ENCODE data around the gene GRHPR. TPM values are rescaled to one million over a fixed set of nuclear protein-coding genes. Genes with fewer than 3 reads are reported as not detected.
"Not testable (repeated sequence)": the region's sequence is repeated elsewhere in the genome, so short reads cannot be mapped to it uniquely, and the experiment has no call there.

The GRHPR gene
- total and polyA plus RNA-seq, 2 donors from 2014 or later = 101 to 257 TPM

- intact Hi-C loops (cut with DNase I) = no loop called here
- H3K36me3 ChIP-seq (ENCODE audit: control insufficient read depth in 2 of 3, insufficient read depth in 3 of 3, low read length in 3 of 3) = no peaks in the 10 kb centered on the region
- H3K9ac ChIP-seq (ENCODE audit: low read length in 3 of 3) = no peak overlapping the region
- no peak overlapping the region for H3K27ac ChIP-seq (ENCODE audit: low read depth in 2 of 2, low read length in 2 of 2)
- DNase-seq (peak in 2 of 5 donors; percentile 21 to 53), FAIRE-seq (no peak)
- H3K9me3 ChIP-seq (ENCODE audit: control insufficient read depth in 2 of 3, insufficient read depth in 1 of 3, low read length in 3 of 3) = no peaks in the 10 kb centered on the region
- no peak overlapping the region for H3K4me3 ChIP-seq (ENCODE audit: low read length in 3 of 3)
- TF ChIP-seq, protein P1, sequence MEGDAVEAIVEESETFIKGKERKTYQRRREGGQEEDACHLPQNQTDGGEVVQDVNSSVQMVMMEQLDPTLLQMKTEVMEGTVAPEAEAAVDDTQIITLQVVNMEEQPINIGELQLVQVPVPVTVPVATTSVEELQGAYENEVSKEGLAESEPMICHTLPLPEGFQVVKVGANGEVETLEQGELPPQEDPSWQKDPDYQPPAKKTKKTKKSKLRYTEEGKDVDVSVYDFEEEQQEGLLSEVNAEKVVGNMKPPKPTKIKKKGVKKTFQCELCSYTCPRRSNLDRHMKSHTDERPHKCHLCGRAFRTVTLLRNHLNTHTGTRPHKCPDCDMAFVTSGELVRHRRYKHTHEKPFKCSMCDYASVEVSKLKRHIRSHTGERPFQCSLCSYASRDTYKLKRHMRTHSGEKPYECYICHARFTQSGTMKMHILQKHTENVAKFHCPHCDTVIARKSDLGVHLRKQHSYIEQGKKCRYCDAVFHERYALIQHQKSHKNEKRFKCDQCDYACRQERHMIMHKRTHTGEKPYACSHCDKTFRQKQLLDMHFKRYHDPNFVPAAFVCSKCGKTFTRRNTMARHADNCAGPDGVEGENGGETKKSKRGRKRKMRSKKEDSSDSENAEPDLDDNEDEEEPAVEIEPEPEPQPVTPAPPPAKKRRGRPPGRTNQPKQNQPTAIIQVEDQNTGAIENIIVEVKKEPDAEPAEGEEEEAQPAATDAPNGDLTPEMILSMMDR (IDR thresholded peaks at IDR 0.05; ENCODE audit: borderline replicate concordance, extremely low read depth, insufficient read depth) = peak; percentile 38
- no peaks in the 10 kb centered on the region for H3K27me3 ChIP-seq (ENCODE audit: control insufficient read depth, insufficient read depth, low read length)
- H3K4me1 ChIP-seq (ENCODE audit: control insufficient read depth in 2 of 3, insufficient read depth in 2 of 3, low read depth in 1 of 3, low read length in 3 of 3) = no peaks in the 10 kb centered on the region
Measured at GRCh38 chr9:37390759-37391158, 31.7 kb upstream of the GRHPR start.

- TF ChIP-seq, protein P1 (IDR thresholded peaks at IDR 0.05; ENCODE audit: borderline replicate concordance, extremely low read depth, insufficient read depth) = no peak
- no peaks in the 10 kb centered on the region for H3K9me3 ChIP-seq (ENCODE audit: control insufficient read depth in 2 of 3, insufficient read depth in 1 of 3, low read length in 3 of 3)
- H3K9ac ChIP-seq (ENCODE audit: low read length in 3 of 3) = no peak overlapping the region
- no peaks in the 10 kb centered on the region for H3K4me1 ChIP-seq (ENCODE audit: control insufficient read depth in 2 of 3, insufficient read depth in 2 of 3, low read depth in 1 of 3, low read length in 3 of 3)
- no peaks in the 10 kb centered on the region for H3K27me3 ChIP-seq (ENCODE audit: control insufficient read depth, insufficient read depth, low read length)
- H3K36me3 ChIP-seq (ENCODE audit: control insufficient read depth in 2 of 3, insufficient read depth in 3 of 3, low read length in 3 of 3) = no peaks in the 10 kb centered on the region
- DNase-seq (no peak), FAIRE-seq (no peak)
- no peak overlapping the region for H3K4me3 ChIP-seq (ENCODE audit: low read length in 3 of 3)
- intact Hi-C loops (cut with DNase I) = no loop called here
- no peak overlapping the region for H3K27ac ChIP-seq (ENCODE audit: low read depth in 2 of 2, low read length in 2 of 2)
Measured at GRCh38 chr9:37392272-37392671, 30.2 kb upstream of the GRHPR start.

DNA sequence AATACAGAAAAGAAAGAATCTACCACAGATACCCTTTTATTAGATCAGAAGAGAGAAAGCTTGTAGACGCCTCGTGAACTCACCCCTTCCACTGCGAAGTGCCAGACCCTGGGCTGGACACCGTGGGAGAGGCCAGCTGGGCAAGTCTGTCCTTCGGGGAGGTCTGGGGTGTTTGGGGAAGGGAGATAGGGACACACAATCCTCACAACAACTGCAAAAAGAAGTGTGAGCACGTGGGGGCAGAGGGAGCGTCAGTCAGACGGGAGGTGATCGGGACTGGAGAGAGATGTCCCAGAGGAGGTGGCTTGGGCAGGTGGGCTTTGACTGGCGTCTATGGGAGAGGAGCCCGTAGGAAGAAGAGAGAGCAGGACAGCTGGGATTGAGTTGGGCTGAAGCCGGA is 27.3 kb upstream of the GRHPR start:
- no peak for FAIRE-seq
- Histone ChIP-seq H3K27me3 (ENCODE audit: control insufficient read depth, insufficient read depth, low read length) (no peaks in the 10 kb centered on the region), H3K4me1 (ENCODE audit: control insufficient read depth in 2 of 3, insufficient read depth in 2 of 3, low read depth in 1 of 3, low read length in 3 of 3) (no peaks in the 10 kb centered on the region), H3K9ac (ENCODE audit: low read length in 3 of 3) (no peak overlapping the region), H3K36me3 (ENCODE audit: control insufficient read depth in 2 of 3, insufficient read depth in 3 of 3, low read length in 3 of 3) (no peaks in the 10 kb centered on the region), H3K27ac (ENCODE audit: low read depth in 2 of 2, low read length in 2 of 2) (no peak overlapping the region), H3K4me3 (ENCODE audit: low read length in 3 of 3) (no peak overlapping the region), H3K9me3 (ENCODE audit: control insufficient read depth in 2 of 3, insufficient read depth in 1 of 3, low read length in 3 of 3) (no peaks in the 10 kb centered on the region)
- intact Hi-C loops (cut with DNase I) = no loop called here
- TF ChIP-seq, protein P1 (IDR thresholded peaks at IDR 0.05; ENCODE audit: borderline replicate concordance, extremely low read depth, insufficient read depth) = no peak
- DNase-seq = no peak

DNA sequence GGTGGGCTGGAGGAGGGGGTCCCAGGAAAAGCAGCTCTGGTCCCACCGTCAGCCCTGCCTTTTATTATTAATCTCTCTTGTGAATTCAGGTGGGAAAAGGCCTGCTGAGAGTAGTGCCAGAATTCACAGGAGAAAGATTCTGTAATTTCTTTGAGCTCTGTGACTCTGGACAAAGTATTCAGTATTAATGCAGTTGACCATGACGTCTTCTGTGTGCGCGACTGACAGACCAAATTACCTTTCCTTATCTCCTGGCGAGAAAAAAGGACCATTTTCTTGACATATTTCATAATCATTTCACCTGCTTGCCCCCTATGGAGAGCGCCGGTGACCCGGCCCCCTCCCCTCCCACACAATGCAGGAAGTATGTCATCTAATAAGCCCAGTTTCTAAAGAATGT is 26.8 kb upstream of the GRHPR start:
- no peak for FAIRE-seq
- H3K27ac ChIP-seq (ENCODE audit: low read depth in 2 of 2, low read length in 2 of 2) = no peak overlapping the region
- intact Hi-C loops (cut with DNase I) = no loop called here

GRCh38 chr9:37397948-37398347 is 24.5 kb upstream of the GRHPR start:
- not testable (repeated sequence) for FAIRE-seq; H3K4me3 ChIP-seq (ENCODE audit: low read length in 3 of 3)

More for the DNA sequence above, 26.8 kb upstream of the GRHPR start:
- TF ChIP-seq, protein P1 (IDR thresholded peaks at IDR 0.05; ENCODE audit: borderline replicate concordance, extremely low read depth, insufficient read depth) = no peak
- Histone ChIP-seq H3K9ac (ENCODE audit: low read length in 3 of 3) (no peak overlapping the region), H3K9me3 (ENCODE audit: control insufficient read depth in 2 of 3, insufficient read depth in 1 of 3, low read length in 3 of 3) (no peaks in the 10 kb centered on the region), H3K36me3 (ENCODE audit: control insufficient read depth in 2 of 3, insufficient read depth in 3 of 3, low read length in 3 of 3) (no peaks in the 10 kb centered on the region), H3K4me1 (ENCODE audit: control insufficient read depth in 2 of 3, insufficient read depth in 2 of 3, low read depth in 1 of 3, low read length in 3 of 3) (no peaks in the 10 kb centered on the region), H3K27me3 (ENCODE audit: control insufficient read depth, insufficient read depth, low read length) (no peaks in the 10 kb centered on the region), H3K4me3 (ENCODE audit: low read length in 3 of 3) (no peak overlapping the region)
- DNase-seq = no peak

More at GRCh38 chr9:37397948-37398347, 24.5 kb upstream of the GRHPR start:
- H3K36me3 ChIP-seq (ENCODE audit: control insufficient read depth in 2 of 3, insufficient read depth in 3 of 3, low read length in 3 of 3); H3K9ac ChIP-seq (ENCODE audit: low read length in 3 of 3); H3K9me3 ChIP-seq (ENCODE audit: control insufficient read depth in 2 of 3, insufficient read depth in 1 of 3, low read length in 3 of 3); H3K27ac ChIP-seq (ENCODE audit: low read depth in 2 of 2, low read length in 2 of 2); intact Hi-C loops (cut with DNase I); H3K27me3 ChIP-seq (ENCODE audit: control insufficient read depth, insufficient read depth, low read length); H3K4me1 ChIP-seq (ENCODE audit: control insufficient read depth in 2 of 3, insufficient read depth in 2 of 3, low read depth in 1 of 3, low read length in 3 of 3): not testable (repeated sequence)
- peak in 1 of 5 donors; percentile 5 for DNase-seq
